DMS153 treated with DMSO at 0.1 percent for 48 hours (cell line): ENCODE data around the gene PRM2.

Source experiments
- DNase-seq: peaks from one replicate; lab custom pipeline; 2025; ENCODE audit not compliant: unreplicated experiment; lab: John Stamatoyannopoulos, UW

PRM2 gene

GRCh38 chr16:11232852-11233726 is 43.2 kb downstream of the PRM2 start:
- no peak for DNase-seq

- no peak for DNase-seq
Measured at GRCh38 chr16:11232302-11232851, 43.9 kb downstream of the PRM2 start.

GRCh38 chr16:11231367-11231970 is 44.8 kb downstream of the PRM2 start:
- no peak for DNase-seq

- no peak for DNase-seq
Measured at GRCh38 chr16:11229906-11230305, 46.4 kb downstream of the PRM2 start.

GRCh38 chr16:11229432-11229831 is 46.8 kb downstream of the PRM2 start:
- no peak for DNase-seq

- DNase-seq: no peak
Measured at GRCh38 chr16:11225677-11226549, 50.4 kb downstream of the PRM2 start.
